Subcutaneous abdominal adipose tissue (tissue), 5 donors: ENCODE results near the gene DQX1.

Source experiments
- H3K27ac ChIP-seq: one replicate; pipeline ENCODE4 v1.7.0; 2013; ENCODE audit warnings: low read depth, mild to moderate bottlenecking, inconsistent platforms, low read length, moderate library complexity
- H3K27me3 ChIP-seq, 5 donors: one replicate each; pipeline ENCODE4 v1.7.0; 2013; ENCODE audit warnings: low read length in 5 of 5, inconsistent platforms in 1 of 5; ENCODE audit not compliant: control insufficient read depth in 5 of 5, insufficient read depth in 4 of 5
- H3K36me3 ChIP-seq, 5 donors: one replicate each; pipeline ENCODE4 v1.7.0; 2013; ENCODE audit warnings: low read length in 5 of 5; ENCODE audit not compliant: control insufficient read depth in 5 of 5, insufficient read depth in 5 of 5
- H3K4me1 ChIP-seq, 5 donors: one replicate each; pipeline ENCODE4 v1.7.0; 2013; ENCODE audit warnings: low read length in 5 of 5, mild to moderate bottlenecking in 3 of 5, moderate library complexity in 1 of 5; ENCODE audit not compliant: control insufficient read depth in 5 of 5, insufficient read depth in 5 of 5
- H3K4me3 ChIP-seq, 5 donors: one replicate each; pipeline ENCODE4 v1.7.0; 2013; ENCODE audit warnings: low read length in 5 of 5, low read depth in 1 of 5
- H3K9ac ChIP-seq, 5 donors: one replicate each; pipeline ENCODE4 v1.7.0; 2013; ENCODE audit warnings: low read length in 5 of 5, mild to moderate bottlenecking in 4 of 5, moderate library complexity in 3 of 5
- H3K9me3 ChIP-seq, 5 donors: one replicate each; pipeline ENCODE4 v1.7.0; 2013; ENCODE audit warnings: low read length in 5 of 5; ENCODE audit not compliant: control insufficient read depth in 5 of 5
- donor health status: healthy.
- donor health status: healthy.
- donor health status: healthy.
- donor health status: healthy.
- donor health status: healthy.

The DQX1 gene

DNA sequence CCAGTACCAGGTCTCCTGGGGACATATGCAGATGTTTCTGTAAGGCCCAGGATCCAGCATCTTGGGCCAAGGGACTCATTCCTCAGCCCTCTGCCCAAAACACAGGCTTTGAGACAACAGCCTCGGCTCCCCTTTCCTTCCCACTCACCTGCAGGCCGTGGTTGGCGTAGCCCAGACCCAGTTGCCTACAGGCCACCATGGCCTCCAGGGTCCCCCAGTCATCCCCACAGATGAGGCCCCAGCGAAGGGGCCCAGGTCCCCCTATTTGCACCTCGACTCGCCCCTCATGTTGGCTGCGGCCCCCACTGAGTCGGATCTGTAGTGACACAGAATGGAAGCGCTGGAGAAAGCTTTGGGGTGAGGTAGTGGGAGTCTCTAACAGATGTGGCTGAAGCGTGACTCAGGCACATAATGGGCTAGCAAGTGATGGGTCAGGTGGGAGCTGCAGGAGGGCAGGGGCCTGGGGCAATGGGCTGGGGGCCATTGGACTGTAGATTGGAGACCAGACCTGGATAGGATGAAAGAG lies 9.5 kb upstream of the DQX1 start:
- peaks cover 0 to 30% (median 16%) of the 10 kb centered on the region in 5 donors for H3K36me3 ChIP-seq
- no peak overlapping the region for H3K9ac ChIP-seq
- H3K4me1 ChIP-seq: peaks cover 0 to 19% (median 13%) of the 10 kb centered on the region in 5 donors
- no peak overlapping the region for H3K27ac ChIP-seq
- no peaks in the 10 kb centered on the region for H3K9me3 ChIP-seq
- H3K27me3 ChIP-seq: no peaks in the 10 kb centered on the region
- H3K4me3 ChIP-seq: no peak overlapping the region

DNA sequence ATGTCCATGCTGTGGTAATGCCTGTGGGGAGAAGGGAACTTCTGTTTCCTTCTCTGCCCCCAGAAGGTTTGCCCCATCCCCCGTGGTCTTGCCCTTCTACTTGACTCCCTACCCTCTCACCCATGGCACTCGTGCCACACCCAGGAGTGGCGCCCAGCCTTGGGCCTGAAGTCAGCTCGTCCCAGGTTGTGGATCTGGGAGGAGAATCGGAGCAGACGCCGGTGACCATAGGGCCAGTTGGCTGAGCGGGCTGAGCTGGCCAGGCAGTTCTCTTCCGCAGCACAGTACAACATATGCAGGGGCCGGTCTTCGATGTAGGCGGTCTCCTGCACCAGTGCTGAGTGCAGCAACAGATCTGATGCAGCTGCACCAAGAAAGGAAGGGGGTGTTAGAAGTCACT lies 8.4 kb upstream of the DQX1 start:
- H3K36me3 ChIP-seq: peaks cover 0 to 30% (median 16%) of the 10 kb centered on the region in 5 donors
- H3K9me3 ChIP-seq: no peaks in the 10 kb centered on the region
- H3K9ac ChIP-seq: no peak overlapping the region
- H3K27ac ChIP-seq: no peak overlapping the region
- H3K4me3 ChIP-seq: no peak overlapping the region
- peaks cover 0 to 25% (median 15%) of the 10 kb centered on the region in 5 donors for H3K4me1 ChIP-seq
- no peaks in the 10 kb centered on the region for H3K27me3 ChIP-seq

DNA sequence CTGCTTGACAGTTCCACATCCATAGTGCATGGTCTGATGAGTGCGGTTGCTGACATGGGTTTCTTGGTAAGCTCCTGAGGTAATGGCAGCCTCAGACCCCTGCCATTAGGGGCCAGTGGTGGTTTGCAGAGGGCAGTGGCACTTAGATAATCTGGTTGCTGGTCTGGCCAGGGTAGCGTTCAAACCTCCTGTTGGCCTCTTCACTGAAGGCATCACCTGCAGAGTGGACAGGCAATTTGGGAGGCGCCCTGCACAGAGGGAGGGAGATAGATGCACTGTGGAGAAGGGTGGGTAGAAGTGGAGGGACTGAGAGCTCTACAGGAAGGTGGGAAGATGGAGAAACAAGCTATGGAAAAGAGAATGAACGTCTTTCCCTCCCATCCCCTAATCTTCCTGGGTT lies 7.4 kb upstream of the DQX1 start:
- Histone ChIP-seq H3K9me3 (no peaks in the 10 kb centered on the region), H3K27me3 (no peaks in the 10 kb centered on the region), H3K36me3 (peaks cover 0 to 30% (median 16%) of the 10 kb centered on the region in 5 donors), H3K9ac (no peak overlapping the region), H3K27ac (no peak overlapping the region), H3K4me1 (peaks cover 0 to 33% (median 22%) of the 10 kb centered on the region in 5 donors), H3K4me3 (no peak overlapping the region)

DNA sequence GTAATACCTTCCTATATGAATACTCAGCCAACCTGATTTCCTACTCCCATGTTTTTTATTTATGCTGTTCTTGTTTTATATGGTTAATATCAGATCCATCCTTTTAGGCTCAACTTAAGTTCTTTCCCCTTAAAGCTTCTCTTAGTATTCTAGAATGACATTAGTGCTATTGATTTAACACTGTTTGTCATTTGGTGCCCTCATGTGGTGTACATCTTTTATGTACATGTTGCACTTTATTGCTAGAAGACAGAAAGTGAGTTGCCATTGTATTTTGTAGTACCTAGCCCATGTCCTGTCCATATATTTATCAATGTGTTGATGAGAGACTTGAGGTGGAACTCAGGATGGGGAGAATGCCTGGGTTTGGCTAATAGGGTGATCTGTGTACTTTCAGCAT lies 6.2 kb upstream of the DQX1 start:
- Histone ChIP-seq H3K4me1 (peaks cover 2 to 39% (median 27%) of the 10 kb centered on the region in 5 donors), H3K4me3 (no peak overlapping the region), H3K9me3 (no peaks in the 10 kb centered on the region), H3K27ac (no peak overlapping the region), H3K27me3 (no peaks in the 10 kb centered on the region), H3K36me3 (peaks cover 0 to 42% (median 26%) of the 10 kb centered on the region in 5 donors), H3K9ac (no peak overlapping the region)

DNA sequence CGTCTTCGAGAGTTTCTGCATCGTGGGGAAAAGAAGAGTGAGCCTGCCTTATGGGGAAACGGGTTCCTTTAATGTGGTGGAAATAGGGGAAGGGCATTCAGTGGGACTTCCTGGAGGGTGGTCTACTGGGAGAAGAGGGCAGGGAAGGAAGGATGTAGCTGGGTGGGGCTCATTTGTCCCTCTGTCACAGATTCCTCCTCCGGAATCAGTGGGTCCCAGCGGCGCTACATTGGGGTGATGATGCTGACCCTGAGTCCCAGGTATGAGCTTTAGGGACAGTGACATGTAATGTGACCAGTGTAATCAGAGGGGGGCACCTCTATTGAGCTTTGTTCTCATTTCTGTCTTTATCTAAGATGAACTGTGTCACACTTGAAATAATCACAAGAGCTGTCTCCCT lies 5.6 kb upstream of the DQX1 start:
- Histone ChIP-seq H3K27me3 (no peaks in the 10 kb centered on the region), H3K27ac (no peak overlapping the region), H3K9ac (peak overlapping the region in 1 of 5 donors; percentile 43), H3K4me3 (peak overlapping the region in 1 of 5 donors; percentile 84), H3K9me3 (no peaks in the 10 kb centered on the region), H3K36me3 (peaks cover 0 to 47% (median 31%) of the 10 kb centered on the region in 5 donors), H3K4me1 (peaks cover 2 to 39% (median 27%) of the 10 kb centered on the region in 5 donors)

DNA sequence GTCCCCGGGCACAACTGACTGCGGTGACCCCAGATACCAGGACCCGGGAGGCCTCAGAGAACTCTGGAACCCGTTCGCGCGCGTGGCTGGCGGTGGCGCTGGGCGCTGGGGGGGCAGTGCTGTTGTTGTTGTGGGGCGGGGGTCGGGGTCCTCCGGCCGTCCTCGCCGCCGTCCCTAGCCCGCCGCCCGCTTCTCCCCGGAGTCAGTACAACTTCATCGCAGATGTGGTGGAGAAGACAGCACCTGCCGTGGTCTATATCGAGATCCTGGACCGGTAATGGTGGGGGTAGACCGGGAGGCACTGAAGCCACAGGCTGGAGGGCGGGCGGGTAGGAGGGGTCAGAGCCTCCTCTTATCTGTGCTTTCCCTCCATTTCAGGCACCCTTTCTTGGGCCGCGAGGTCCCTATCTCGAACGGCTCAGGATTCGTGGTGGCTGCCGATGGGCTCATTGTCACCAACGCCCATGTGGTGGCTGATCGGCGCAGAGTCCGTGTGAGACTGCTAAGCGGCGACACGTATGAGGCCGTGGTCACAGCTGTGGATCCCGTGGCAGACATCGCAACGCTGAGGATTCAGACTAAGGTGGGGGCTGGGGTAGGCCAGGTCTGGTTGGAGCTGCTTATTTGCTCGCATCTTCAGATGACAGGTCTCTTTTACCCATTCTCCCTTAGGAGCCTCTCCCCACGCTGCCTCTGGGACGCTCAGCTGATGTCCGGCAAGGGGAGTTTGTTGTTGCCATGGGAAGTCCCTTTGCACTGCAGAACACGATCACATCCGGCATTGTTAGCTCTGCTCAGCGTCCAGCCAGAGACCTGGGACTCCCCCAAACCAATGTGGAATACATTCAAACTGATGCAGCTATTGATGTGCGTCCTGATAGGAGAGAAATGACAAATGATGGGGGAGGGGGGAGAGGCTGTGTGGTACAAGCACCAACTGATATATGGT lies 4.5 kb upstream of the DQX1 start:
- peaks cover 2 to 39% (median 27%) of the 10 kb centered on the region in 5 donors for H3K4me1 ChIP-seq
- H3K27ac ChIP-seq: peak overlapping the region; percentile 76
- peak overlapping the region; percentile 74 to 95 (median 84) for H3K4me3 ChIP-seq
- peaks cover 0 to 58% (median 43%) of the 10 kb centered on the region in 5 donors for H3K36me3 ChIP-seq
- H3K9me3 ChIP-seq: no peaks in the 10 kb centered on the region
- H3K27me3 ChIP-seq: no peaks in the 10 kb centered on the region
- H3K9ac ChIP-seq: peak overlapping the region in 4 of 5 donors; percentile 79 to 83 (median 81)

DNA sequence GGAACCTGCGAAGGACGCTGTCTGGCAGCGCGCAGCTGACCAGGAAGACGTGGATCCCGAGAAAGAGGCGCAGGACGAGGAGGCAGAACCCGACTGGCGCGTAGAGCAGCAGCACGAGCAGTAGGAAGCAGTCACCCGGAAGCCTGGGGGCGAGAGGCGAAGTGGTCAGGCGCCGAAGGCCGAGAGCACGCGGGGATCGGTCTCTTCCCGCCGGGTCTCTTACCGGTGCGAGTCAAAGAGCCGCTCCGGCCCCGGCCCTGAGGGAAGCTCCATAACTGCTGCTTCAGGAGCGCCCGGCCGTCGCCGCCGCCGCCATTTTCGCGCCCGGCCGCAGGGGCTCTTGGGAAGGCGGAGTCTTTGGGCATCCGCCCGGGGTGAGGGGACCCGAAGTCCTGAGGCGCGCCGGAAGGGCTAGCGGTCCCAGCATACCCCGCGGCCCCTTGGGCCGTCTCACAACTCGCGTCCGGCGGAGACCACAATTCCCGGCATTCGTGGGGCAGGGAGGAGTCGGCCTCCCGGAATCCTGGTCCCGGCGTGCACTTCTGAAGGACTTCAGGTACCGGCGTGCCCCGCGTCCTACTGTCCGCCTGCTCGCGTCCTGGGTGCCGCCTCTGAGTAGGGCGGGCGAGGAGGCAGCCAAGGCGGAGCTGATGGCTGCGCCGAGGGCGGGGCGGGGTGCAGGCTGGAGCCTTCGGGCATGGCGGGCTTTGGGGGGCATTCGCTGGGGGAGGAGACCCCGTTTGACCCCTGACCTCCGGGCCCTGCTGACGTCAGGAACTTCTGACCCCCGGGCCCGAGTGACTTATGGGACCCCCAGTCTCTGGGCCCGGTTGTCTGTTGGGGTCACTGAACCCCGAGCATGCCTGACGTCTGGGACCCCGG lies 3.6 kb upstream of the DQX1 start, which contains the start of the genes AUP1 and HTRA2:
Gene AUP1 (minus strand): TSS at position 350 of the 882 bp plus-strand sequence. CDS start 77 bp downstream, at position 273.
Gene HTRA2 (plus strand): TSS at position 577 of the 882 bp plus-strand sequence. CDS start 74 bp downstream, at position 651.
- Histone ChIP-seq H3K9me3 (no peaks in the 10 kb centered on the region), H3K9ac (peak within 1 kb of the TSS; percentile 48 to 94 (median 82)), H3K27ac (peak within 1 kb of the TSS; percentile 76), H3K4me3 (peak within 1 kb of the TSS; percentile 74 to 95 (median 84)), H3K36me3 (peaks cover 0 to 61% (median 44%) of the 10 kb centered on the region in 5 donors), H3K4me1 (peaks cover 2 to 39% (median 27%) of the 10 kb centered on the region in 5 donors), H3K27me3 (no peaks in the 10 kb centered on the region)

DNA sequence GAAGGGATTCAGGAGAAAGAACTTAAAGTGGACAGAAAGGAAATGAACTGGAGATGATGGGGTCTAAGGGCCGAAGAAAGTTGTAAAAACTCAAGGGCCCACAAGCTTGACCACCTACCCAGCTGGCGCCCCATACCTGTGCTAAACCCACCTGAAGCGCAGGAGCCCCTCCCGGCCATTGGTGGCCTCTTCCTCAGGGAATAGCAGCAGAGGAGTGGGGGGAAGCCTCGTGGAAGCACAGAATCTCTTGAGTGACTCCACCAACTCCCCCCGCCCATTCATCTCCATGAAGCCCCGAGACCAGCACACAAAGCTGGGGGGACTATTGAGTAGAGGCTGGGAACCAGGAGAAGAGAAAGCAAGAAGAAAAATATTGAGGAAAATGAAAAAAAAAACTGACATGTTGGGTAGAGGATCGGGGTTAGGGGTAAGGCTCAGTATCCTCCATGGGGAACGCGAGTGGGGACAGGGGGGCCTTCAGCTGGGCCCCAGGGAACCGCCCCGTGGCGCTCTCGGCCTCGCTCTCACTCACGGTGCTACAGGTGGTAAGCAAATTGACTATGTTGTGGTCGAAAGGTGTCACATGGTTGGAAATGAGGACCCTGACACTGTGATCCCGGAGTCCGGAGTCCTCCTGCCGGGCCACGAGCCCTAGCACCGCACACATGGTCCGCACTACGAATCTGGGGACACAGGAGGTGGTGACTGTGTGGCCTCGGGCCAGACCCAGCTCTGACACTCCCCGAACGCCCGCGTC lies 2.7 kb upstream of the DQX1 start:
- H3K9me3 ChIP-seq: no peaks in the 10 kb centered on the region
- peaks cover 0 to 53% (median 44%) of the 10 kb centered on the region in 5 donors for H3K36me3 ChIP-seq
- no peaks in the 10 kb centered on the region for H3K27me3 ChIP-seq
- peaks cover 2 to 39% (median 27%) of the 10 kb centered on the region in 5 donors for H3K4me1 ChIP-seq
- H3K9ac ChIP-seq: peak overlapping the region; percentile 48 to 94 (median 82)
- peak overlapping the region; percentile 66 to 95 (median 83) for H3K4me3 ChIP-seq
- H3K27ac ChIP-seq: peak overlapping the region; percentile 76

DNA sequence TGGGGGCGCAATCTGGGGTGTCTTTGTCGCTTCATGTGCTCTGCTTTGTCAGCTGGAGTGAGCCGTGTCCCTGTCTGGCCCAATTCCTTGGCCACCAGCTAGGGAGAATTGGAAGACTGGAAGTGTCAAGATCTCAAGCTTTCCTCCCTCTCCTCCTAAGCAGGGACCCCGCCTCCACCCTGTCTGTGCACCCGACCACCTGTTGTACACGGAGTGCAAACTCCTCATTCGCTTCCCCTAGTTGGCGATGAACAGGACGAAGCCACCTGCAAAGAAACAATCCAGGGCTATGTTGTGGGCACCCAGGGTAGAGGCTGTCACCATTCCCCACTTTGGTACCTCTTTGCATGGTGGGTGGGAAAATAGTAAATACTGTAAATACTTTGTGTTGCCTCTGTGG lies 1.7 kb upstream of the DQX1 start:
- H3K4me1 ChIP-seq: peaks cover 2 to 39% (median 27%) of the 10 kb centered on the region in 5 donors

More for the DNA sequence above, 1.7 kb upstream of the DQX1 start:
- Histone ChIP-seq H3K9me3 (no peaks in the 10 kb centered on the region), H3K27me3 (no peaks in the 10 kb centered on the region), H3K4me3 (no peak overlapping the region), H3K9ac (no peak overlapping the region), H3K36me3 (peaks cover 0 to 43% (median 34%) of the 10 kb centered on the region in 5 donors), H3K27ac (no peak overlapping the region)
